GM10847 (cell line): ENCODE results near the gene ZWILCH.

Experiments
- POLR2A ChIP-seq: IDR thresholded peaks from 2 replicates; pipeline ENCODE4 v1.6.1; 2011; ENCODE audit not compliant: insufficient read length; ENCODE audit errors: extremely low read depth

ZWILCH gene

DNA sequence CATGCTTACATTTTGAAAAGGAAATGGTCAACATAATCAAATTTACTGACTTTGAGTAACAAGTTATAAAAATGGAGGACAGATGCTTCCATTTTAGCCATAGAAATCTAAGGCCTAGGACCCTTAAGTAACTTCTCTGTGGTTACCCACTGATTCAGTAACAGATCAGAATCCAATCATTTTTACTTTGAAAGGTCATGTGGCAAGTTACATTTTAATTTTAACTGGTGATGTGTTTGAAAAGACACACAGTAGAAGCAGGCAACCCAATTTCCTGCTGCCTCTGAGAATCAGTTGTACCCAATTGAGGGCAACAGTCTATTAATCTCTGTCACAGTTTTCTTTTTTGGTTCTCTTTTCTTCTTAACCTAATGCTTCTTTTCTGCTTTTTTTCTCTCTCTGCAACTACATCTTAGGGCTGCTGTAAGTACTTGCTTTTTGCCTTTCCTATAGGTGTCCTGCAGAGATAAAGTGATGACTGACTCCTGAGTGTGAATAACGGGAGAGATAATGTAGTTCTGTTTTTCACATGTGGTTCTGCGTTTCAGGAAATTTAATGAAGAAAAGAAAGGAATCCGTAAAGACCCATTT is 3.3 kb downstream of the ZWILCH start:
- TF ChIP-seq POLR2A: no peak

GRCh38 chr15:66514586-66514985 is 9.5 kb downstream of the ZWILCH start:
- no peak for TF ChIP-seq POLR2A

- TF ChIP-seq POLR2A: no peak
These were observed 10.8 kb downstream of the ZWILCH start for GRCh38 chr15:66515901-66516322.

GRCh38 chr15:66523926-66524325 is 18.8 kb downstream of the ZWILCH start:
- TF ChIP-seq POLR2A: no peak

DNA sequence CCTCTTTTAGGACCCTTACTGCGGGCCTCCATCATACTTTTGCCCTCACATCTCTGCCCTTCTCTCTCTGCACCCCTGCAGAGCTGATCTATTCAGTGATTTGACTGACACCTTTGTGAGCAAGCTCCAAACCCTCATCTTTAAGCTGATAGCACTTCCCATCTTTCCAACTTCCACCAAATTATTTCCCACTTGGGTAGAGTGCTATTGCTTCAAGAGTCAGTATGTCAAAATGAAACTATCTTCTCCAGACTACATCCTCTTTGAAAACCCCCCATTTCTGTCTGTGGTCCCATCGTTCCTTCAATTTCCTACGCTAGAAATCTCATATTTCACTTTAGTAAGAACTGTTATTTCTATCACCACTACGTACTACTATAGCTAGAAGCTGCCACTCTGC is 19.7 kb downstream of the ZWILCH start:
- TF ChIP-seq POLR2A: no peak

DNA sequence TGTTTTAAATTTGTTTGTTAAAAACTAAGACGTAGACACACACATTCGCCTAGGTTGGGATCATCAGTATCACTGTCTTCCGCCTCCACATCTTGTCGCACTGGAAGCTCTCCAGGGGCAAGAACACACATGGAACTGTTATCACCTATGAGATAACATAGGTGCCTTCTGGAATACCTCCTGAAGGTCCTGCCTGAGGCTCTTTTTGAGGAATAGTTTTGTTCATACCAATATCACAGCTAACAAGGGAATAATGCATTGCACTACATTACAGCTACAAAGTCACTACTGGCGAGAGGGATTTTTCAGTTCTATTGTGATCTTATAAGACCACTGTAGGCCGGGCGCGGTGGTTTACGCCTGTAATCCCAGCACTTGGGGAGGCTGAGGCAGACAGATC is 29.9 kb downstream of the ZWILCH start:
- TF ChIP-seq POLR2A: no peak

GRCh38 chr15:66542896-66543295 is 37.8 kb downstream of the ZWILCH start:
- TF ChIP-seq POLR2A: no peak

DNA sequence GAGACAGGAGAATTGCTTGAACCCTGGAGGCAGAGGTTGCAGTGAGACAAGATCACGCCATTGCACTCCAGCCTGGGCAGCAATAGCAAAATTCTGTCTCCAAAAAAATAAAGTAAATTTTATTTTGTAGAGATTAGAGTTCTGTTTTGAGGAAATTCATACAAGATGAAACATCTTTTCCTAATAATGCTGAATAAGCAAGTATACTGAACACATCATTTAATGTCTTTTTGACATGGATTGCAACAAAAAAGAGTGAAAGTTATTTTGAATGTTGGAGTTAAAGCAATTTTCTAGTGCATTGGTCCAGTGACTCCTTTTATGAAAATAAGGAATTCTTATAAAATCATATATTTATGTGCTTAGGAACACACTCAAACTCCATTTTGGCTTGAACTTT is 40.1 kb downstream of the ZWILCH start:
- TF ChIP-seq POLR2A: no peak

GRCh38 chr15:66555685-66556084 is 50.6 kb downstream of the ZWILCH start:
- TF ChIP-seq POLR2A: no peak

GRCh38 chr15:66558271-66558670 is 53.1 kb downstream of the ZWILCH start:
- TF ChIP-seq POLR2A: no peak

GRCh38 chr15:66560856-66561525 is 55.9 kb downstream of the ZWILCH start:
- no peak for TF ChIP-seq POLR2A

GRCh38 chr15:66563126-66563525 is 58.0 kb downstream of the ZWILCH start:
- no peak for TF ChIP-seq POLR2A

- TF ChIP-seq POLR2A: no peak
These were observed 58.5 kb downstream of the ZWILCH start for GRCh38 chr15:66563566-66564110.

DNA sequence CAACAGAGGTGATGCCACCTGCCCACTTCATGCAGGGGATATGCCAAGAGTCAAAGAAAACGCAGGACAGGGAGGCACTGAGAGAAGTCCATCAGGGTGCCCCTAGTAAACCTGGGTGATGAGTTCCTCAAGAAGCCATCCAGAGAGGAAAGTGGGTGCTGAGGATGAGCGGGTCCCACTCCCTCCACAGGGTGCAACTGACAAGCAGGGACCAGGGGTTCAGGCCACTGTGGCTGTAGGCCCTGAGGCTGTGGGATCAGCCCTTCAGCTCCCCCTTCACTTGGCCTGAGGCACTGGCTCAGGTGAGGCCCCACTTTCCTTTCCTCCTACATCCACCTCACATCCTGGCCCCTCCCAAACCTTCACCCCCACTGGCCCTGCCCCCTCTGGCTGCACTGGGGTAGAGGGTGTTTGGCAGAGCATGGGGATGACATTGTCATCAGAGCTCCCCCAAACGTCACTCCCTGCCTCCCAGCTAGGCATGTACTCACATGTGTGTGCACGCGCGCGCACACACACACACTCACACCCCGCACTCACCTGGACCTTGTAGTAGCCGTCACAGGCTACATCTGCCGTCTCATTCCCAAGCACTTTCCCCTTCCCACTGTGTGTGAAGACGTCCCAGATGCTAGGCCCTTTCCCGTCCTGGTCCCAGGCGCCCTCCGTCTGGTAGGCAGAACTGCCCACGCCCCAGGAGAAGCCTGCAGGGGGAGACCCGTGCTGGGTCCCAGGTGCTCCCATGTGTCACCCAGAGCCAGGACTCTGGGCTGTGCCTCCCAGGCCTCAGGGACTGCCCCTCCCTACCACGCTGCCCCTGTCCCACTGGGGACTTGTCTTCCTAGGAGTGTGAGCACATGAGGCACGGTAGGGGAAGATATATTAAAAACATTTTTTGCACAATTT is 59.3 kb downstream of the ZWILCH start:
- TF ChIP-seq POLR2A: no peak

GRCh38 chr15:66565141-66565641 is 60.1 kb downstream of the ZWILCH start:
- no peak for TF ChIP-seq POLR2A
